NCI-H2227 (cell line): Measurements from ENCODE around the gene COL25A1.
"Not testable (repeated sequence)": the region's sequence is repeated elsewhere in the genome, so short reads cannot be mapped to it uniquely, and the experiment has no call there.

ENCODE experiments used
- DNase-seq: peaks from one replicate; lab custom pipeline; 2025; ENCODE audit not compliant: unreplicated experiment; lab: John Stamatoyannopoulos, UW

Gene COL25A1

DNA sequence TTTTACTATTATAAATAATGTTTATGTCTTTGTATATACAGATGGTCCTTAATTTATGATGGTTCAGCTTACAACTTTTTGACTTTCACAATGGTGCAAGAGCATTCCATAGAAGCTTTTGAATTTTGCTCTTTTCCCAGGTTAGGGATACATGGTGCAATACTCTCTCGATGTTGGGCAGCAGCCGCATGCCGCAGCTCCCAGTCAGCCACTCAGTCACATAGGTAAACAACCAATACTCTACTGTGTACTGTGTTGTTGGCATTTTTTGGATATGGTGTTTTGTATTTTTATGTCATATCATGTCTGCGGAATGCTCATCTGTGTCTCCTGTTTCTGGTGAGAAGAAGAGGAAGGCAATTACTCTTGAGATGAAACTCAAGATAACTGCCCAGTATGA is 281.6 kb downstream of the COL25A1 start:
- DNase-seq: no peak

DNA sequence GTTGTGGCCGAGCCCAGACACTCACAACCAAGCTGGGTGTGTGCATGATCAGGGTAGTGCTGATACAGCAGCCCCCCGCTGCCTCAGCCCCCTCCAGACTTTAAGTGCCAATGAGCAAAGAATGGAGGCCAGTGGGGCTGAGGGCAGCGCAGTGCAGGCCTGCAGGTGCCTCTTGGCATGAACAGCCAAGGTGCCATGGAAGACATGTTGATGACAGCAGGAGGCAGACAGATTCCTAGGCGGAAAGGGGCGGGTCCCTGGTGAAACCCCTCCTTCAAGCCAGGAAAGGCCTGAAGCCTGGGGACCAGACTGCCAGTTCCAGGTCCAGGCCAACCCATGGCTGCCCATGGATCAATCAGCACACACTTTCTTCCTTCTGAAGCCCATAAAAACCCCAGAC is 286.3 kb downstream of the COL25A1 start:
- DNase-seq: no peak

DNA sequence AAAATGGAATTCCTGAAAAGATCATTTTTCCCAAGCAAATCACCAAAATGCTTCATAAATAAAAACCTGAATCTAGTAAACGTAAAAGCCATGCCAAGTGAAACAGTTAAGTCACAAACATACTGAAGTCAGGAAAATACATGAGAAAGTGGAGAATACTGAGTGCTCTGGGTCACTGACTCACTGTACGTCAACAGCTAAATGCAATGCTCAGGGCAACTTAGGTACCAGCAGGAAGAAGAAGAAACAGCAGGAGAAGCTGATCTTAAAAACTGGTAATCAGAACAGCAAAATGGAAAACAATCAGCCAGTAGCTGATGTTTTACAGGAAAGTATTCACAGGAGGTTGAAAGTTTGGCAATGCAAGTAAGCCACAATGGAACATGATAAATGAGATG is 287.0 kb downstream of the COL25A1 start:
- DNase-seq: no peak

DNA sequence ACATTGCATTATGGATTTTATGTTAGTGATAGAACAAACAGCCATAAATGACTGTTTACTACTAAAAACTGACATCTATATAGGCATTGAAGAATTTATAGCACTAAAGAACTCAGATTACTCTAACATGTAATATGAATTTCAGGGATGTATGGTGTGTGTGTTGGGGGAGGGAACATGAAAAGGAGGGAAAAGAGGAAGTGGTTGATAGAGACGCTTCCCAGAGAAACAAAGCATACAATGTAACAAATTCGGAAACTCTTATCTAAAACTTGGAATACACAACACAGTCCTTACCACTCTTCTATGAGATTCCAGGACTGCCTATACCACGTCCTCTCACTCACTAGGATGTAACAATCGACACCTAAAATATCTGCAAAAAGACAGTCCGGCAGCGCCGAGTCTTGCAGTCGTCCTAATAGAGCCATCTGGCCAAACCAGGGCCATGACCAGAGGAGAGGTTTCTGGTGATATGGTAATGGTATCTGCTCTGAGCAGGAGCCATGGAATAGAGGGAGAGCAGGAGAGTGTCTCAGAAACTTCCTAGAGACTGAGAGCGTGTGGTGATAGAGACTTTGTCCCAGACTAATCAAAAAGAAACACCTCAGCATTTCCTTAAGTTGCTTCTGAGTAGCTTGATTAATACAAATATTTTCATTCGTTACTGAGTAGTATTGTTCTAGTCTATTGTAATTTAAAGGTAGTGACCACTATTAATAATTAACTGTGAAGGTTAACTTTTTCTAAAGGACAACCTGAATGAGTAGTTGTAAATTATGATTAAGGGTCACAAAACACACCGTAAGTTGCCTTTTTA is 287.7 kb downstream of the COL25A1 start:
- no peak for DNase-seq

DNA sequence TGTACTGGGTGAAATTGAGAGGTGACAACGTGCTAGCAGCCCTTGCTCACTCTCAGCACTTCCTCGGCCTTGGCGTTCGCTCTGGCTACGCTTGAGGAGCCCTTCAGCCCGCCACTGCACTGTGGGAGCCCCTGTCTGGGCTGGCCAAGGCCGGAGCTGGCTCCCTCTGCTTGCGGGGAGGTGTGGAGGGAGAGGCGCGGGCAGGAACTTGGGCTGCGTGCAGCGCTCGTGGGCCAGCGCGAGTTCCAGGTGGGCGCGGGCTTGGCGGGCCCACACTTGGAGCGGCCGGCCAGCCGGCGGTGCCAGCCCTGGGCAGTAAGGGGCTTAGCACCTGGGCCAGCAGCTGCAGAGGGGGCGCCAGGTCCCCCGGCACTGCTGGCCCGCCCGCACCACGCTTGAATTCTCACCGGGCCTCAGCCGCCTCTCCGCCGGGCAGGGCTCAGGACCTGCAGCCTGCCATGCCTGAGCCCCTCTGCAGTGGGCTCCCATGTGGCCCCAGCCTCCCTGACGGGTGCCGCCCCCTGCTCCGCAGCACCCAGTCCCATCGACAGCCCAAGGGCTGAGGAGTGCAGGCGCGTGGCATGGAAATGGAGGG is 290.1 kb downstream of the COL25A1 start:
- no peak for DNase-seq

DNA sequence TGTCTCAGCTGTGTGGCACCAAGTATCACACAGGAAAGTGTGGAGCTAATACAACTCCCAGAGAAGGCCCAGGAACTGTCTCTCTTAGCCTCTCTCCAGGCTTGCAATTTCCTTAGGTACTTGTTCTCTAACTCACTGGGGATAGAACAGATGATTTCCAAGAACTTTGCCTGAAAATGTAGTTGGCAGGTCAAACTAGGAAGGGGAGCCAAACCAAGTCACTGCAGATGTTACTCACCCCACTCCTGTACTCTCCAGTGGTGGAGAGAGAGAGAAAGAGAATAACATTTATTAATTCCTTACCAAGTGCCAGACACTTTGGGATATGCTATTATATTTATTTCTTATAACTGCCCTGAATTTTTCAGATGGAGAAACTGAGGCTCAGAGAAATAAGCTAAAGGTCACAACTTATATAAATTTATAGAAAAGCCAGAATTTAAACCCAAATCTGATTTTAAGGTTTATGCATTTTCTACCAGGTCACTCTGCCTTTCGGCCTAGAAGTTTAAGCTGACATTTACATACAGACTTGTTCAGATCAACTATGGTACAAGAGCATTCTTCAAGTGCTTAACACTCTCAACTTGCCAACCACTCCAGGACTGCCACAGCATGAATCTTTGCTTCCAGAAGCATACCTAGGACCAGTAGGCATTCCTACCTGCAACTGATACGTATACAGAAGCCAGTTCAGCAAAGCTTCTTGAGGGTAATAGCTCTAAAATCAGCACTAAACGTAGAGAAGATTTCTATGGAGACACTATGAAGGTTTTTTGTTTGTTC is 291.0 kb downstream of the COL25A1 start:
- DNase-seq: no peak

DNA sequence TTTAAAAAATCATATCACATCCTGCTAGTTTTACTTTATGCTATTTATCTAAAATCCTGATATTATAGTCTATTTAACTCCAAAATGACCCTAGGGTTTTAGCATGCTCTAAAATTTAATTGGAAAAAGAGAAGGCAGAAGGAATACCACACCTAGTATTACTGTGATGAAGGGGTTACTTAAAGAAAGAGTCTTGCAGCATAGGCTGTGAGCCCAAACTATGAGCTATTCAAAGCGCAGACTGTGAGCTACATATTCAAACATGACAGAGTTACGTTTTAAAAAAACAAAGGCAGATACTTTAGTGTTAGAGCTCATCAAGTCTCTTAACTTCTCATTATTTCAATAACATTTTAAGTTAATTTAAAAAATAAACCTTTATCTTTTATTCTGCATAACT is 291.9 kb downstream of the COL25A1 start:
- DNase-seq: no peak

DNA sequence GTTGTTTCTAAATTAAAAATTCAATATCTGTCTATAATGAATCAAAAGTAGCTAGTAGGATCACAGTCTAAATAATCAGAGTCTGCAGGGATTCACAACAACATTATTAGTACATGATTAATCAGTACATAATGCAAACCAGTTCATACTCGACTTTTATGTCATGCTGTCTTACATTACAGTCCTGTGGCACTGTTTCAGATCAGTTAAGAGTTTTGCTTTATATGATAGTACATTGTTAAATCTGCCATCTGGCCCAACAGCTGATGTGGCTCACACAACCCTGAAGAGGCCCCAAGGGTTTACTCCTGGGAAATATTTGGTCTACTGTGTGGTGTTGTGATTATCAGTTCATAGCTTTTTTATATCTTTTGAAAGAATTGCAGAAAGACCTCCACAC is 292.5 kb downstream of the COL25A1 start:
- no peak for DNase-seq

DNA sequence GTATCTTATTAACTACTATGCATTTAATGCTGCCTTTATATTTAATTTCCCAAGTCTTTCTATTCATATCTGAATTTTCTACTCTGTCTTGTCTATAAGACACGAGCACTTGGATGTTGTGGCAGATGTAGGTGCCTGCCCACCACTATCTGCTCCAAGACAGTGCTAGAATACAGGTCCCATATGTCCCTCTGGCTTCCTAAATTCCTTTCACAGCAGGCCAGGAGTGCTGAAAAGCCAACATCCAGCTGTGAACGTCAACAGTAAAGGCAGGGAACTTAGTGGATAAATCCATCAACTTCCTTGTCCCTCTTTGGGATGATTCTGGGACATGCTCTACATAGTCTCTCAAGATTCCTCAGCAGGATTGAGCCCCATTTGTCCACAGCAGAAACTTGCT is 294.5 kb downstream of the COL25A1 start:
- no peak for DNase-seq

DNA sequence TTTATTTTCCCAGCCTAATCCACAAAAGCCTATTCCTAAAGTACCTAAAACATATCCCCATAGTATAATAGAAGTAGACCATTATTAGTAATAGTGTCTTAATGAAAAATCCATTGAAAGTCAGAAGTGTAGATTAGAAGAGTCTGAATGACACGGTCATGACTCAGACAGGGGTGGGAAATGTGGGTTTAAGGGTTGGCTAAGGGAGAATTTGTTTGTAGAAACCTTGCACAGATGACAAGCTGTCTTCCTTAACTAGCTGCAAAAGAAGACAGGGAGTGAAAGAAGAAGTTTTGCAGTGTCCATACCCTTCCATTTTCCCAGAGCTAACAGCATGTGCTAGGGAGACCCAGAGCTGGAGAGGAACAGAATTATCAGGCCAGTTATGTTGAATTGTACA is 296.9 kb downstream of the COL25A1 start:
- no peak for DNase-seq

DNA sequence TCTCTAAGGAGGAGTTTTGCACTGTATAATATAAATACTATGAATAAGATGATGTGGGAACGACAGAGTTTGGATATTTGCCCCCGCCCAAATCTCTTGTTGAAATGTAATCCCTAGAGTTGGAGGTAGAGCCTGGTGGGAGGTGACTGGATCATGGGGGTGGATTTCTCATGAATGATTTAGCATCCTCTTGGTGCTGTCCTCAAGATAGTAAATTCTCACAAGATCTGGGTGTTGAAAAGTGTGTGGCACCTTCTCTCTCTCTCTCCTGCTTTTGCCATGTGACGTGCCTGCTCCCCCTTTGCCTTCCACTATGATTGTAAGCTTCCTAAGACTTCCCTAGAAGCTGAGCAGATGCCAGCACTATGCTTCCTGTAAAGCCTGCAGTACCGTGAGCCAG is 298.0 kb downstream of the COL25A1 start:
- no peak for DNase-seq

DNA sequence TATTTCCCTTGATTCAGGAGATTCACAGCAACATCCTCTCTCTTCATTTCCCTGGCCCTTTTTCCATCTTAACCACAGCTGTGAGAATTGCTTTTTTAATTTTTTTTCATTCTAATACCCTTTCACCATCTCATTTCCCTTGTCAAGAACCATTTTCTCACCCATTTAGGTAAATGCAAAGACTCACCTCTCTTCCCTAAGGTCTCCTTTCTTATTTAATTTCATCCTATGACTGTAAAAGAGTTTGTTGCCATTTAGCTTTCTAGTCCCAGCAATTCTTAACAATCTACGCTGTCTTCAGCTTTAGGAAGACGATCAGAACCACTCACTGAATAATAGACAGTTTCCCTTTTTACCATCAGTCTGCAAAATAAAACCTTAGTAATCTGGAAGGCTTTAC is 298.5 kb downstream of the COL25A1 start:
- DNase-seq: no peak

DNA sequence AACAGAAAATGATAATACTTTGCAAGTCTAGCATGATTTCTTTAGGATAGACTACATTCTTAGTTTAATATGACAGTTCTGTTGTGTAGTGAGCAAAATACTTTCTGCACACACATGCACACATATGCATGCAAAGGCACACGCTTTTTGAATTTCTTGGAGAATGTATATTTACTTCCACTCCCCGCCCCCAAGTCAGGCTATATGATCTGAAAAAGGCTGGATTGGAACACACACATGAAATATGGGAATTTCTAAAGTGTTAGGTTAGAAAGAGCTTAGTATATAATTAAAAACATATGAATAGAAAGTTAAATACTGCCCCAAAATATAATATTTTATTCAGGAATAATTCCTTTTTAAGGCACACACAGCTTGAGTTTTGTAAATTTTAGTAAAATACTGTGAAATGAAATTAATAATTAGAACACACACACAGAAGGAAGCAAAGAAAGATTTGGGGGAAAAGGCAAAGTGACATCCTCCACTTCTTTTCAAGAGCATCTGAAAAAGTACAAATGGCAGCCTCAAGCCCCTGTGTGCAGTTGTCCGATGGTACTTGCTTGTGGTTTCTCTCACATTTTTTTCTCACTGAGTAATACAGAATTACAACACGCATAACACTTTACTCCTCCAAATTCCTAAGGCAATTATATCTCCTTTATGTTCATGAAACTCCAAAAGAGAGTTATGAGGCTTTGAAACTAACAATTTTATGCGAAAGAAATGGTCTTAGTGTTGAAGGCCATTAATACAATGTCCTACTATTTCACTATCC is 310.7 kb downstream of the COL25A1 start:
- DNase-seq: no peak

DNA sequence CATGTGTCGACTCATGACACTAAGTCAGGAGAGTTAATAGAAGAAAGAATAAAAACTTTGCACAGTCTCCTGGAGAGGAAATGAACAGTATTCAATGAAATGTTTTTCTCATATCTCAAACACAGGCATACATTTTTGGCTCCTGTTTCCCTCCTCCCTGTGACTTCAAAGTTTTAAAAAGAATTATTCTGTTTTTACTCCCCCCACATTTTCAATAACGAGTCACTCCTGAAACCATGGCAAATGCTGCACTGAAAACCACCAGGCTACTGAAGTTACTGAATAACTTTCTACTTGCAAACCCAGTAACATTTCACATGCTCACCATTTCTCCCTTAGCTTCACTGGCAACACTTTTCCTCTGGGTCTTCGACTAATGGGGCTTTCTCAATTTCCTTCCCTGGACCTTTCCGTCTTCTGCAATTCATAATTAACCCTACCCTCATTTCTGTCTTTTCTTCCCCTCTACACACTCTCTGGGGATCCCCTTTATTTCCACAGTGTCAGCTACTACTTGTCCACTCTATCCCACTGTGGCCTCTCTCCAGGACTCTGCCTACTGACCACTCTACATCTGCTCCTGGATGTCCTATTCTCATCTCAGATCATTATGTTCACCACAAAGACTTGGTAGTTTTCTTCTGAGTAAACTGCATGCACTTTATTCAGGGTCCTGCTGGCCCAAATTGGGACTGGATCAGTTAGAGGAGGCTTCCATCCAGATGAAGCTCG is 313.8 kb downstream of the COL25A1 start:
- DNase-seq: no peak

DNA sequence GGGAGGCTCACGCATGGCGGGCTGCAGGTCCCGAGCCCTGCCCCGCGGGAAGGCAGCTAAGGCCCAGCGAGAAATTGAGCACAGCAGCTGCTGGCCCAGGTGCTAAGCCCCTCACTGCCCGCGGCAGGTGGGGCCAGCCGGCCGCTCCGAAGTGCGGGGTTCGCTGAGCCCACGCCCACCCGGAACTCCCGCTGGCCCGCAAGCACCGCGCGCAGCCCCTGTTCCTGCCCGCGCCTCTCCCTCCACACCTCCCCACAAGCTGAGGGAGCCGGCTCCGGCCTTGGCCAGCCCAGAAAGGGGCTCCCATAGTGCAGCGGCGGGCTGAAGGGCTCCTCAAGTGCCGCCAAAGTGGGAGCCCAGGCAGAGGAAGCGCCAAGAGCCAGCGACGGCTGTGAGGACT is 318.0 kb downstream of the COL25A1 start:
- DNase-seq: not testable (repeated sequence)

DNA sequence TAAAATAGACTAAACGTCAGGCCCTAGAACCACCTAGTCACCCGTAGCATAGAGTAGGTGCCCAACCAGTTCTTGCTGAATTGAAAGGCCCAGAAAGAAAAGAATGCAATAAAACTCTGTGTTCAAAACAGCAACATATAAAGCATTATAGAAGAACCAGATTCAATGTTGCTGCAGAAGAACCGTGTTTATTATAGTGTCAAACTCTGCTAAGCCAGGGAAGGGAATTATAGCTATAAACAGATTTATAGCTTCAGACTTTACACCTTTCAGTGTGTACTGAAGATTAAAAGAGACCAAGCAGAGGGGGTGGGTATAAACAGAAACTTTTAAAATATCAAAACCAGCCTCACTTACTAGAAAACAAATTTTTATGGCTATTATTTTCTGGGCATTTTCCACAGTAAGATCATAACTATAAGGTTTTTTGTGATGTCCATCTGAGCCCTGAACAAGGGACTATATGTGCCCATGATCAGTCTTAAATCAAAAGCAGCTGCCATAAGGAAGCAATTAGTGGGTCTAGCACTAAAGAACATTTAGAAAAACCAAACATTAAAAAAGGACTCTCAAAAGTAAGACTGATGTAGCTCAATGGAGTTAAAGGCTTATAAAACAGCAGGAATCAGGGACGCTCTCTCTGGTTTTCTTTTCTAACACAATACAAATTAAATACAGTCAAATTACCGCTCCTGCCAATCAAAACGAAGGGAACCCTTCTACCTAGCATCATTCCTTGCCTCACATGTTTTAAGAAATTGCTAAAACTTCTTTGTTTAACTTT is 319.9 kb downstream of the COL25A1 start:
- no peak for DNase-seq

DNA sequence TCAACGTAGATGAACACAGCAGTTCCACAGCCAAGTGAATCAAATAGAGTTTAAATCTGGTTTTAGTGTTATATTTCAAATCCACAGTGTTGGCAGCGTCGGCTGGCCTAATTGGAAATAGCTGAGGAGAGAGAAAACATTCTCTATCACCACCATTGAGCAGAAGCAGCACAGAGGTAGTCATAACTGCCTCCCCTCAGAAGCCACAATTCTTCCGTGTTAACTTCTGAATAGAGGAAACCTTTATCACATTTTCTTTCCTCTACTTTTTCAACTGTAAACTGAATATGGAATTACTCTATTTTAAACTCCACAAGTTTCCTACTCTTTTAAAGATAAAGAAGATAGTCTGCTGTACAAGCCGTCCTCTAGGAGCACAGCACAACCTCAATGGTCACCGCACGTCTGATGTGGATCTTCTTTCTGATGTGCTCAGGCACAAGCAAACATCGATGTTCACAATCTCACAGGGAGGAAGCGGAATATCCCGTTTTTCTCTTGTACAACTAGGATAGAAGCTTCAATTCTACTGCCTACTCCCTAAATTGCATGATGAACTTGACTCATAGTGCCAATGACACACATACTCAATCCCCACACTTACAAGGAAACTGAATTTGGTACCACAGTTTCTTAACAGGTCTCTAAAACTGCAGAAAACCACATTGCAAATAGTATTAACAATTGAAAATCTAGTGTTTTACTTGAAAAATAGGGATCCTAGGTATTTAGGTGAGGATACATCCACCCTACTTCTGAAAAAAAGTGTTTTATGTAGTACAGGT is 321.8 kb downstream of the COL25A1 start:
- no peak for DNase-seq

DNA sequence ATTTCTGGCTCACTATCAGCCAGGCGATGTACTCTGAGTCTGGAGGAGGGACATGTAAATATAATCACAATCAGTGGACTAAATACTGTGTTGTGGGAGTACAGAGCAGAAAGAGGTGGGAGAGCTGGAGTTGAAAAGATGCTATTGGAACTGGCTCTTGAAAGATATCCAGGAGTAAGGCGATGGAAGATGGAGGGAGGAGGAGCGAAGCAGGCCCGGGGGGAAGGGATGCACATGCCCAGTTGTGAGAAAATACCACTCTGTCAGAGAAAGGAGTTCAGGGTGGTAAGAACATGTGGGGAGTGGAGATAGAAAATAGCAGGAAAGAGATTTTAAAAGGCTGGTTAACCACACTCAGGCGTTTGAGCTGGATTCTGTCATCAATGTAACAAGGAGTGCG is 322.7 kb downstream of the COL25A1 start:
- DNase-seq: no peak

DNA sequence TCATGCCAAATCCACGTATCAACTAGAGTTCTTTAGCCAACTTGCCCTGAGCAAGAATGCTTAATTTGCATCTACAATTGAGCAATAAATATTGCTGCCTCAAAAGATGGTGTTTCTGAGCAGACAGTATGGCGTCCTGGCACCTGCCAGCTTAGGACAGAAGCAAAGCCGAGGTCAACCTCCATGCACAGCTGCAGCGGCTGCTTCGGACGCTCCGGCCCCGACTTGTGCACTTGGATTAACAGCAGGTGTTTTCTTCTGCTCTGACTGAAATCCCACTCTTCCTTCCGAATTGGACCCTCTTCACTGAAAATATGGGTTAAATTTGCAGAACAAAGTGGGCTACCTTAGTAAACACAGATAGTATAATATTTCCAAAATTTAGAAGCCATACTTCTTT is 324.4 kb downstream of the COL25A1 start:
- DNase-seq: no peak
